ENCODE measurements around the gene KRT85. TPM values are rescaled to one million over a fixed set of nuclear protein-coding genes. Genes with fewer than 3 reads are reported as not detected.

KRT85 gene
- total RNA-seq, 1 donor from 2014 or later, result not detected

DNA sequence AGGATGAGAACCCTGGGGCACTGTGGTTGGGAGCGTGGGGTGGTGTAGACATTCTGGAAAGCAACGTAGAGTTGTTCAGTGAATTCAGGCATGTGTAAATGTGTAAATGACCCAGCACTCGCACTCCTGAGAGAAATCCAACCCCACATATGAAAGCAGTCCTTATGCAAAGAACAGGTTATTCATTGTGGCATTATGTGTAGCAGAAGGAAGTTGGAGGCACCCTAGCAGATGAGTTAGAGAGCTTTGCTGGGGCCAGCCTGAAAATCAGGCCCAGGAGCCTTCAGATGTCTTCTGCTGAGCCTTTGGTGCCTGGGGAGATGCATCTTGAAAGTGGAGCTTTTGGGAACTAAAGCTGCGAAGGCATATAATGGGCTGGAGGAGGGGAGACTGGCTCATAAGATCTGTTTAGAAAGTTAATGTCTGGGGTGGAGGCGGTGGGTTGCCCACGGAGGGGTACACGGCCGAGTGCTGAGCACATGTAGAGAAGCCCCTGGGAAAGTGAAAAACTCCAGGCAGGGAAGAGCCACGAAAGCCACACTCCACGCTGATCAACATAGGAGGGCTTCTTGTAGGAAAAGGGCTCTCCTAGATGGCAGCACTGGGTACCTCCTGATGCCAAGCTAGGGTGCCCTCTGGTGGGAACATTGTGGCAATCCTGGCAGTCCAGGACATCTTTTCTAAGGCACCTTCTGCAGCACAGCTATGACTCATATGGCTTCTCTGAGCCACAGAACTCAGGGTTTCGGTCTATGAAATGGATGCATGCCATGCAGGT is 40.0 kb downstream of the KRT85 start:
- no peak overlapping the region for H3K27ac Mint-ChIP-seq
- peaks cover 30% of the 10 kb centered on the region for H3K27me3 Mint-ChIP-seq (ENCODE audit: low read depth)
- DNase-seq (ENCODE audit: low spot score in 2 of 2, unreplicated experiment in 2 of 2), result peak; percentile 3 to 51
- H3K36me3 Mint-ChIP-seq, result no peaks in the 10 kb centered on the region
- H3K4me3 Mint-ChIP-seq, result no peak overlapping the region
- H3K4me1 Mint-ChIP-seq, result peaks cover 4% of the 10 kb centered on the region
- TF ChIP-seq CTCF (IDR thresholded peaks at IDR 0.05; ENCODE audit: unreplicated experiment), result peak; percentile 20
- H3K9me3 Mint-ChIP-seq, result no peaks in the 10 kb centered on the region

- Mint-ChIP-seq H3K27me3 (ENCODE audit: low read depth) (peaks cover 45% of the 10 kb centered on the region), H3K9me3 (no peaks in the 10 kb centered on the region), H3K36me3 (no peaks in the 10 kb centered on the region), H3K4me1 (no peaks in the 10 kb centered on the region), H3K27ac (no peak overlapping the region), H3K4me3 (no peak overlapping the region)
- DNase-seq (ENCODE audit: low spot score in 2 of 2, unreplicated experiment in 2 of 2), result peak in 1 of 2 experiments; percentile 2
- no peak for TF ChIP-seq CTCF (IDR thresholded peaks at IDR 0.05; ENCODE audit: unreplicated experiment)
Observed at GRCh38 chr12:52324153-52324444, 43.2 kb downstream of the KRT85 start.

- Mint-ChIP-seq H3K4me1 (no peaks in the 10 kb centered on the region), H3K36me3 (no peaks in the 10 kb centered on the region), H3K9me3 (no peaks in the 10 kb centered on the region), H3K4me3 (no peak overlapping the region), H3K27ac (no peak overlapping the region), H3K27me3 (ENCODE audit: low read depth) (peaks cover 46% of the 10 kb centered on the region)
- peak in 1 of 2 experiments; percentile 6 for DNase-seq (ENCODE audit: low spot score in 2 of 2, unreplicated experiment in 2 of 2)
- no peak for TF ChIP-seq CTCF (IDR thresholded peaks at IDR 0.05; ENCODE audit: unreplicated experiment)
Observed at GRCh38 chr12:52323416-52324152, 43.7 kb downstream of the KRT85 start.

DNA sequence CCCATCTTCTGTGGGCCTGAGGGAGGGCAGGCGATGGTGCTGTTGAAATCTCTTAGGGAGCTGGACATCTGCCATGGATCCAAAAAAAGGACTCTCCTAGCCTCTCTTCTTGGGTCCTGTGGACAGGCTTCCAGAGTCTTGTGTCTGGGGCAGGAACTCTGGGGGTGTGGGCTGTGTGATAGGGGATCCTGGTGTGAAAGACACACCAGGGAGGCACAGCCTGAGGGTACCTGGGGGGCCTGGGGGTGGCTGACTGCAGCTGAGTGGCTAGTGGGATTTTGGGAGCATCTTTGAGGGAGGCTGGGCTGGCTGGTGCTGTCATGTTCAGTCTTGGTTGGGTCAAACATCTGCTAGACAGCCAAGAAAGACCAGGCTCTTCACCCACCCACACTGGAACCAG is 44.3 kb downstream of the KRT85 start:
- H3K27ac Mint-ChIP-seq, result no peak overlapping the region
- DNase-seq (ENCODE audit: low spot score in 2 of 2, unreplicated experiment in 2 of 2), result peak in 1 of 2 experiments; percentile 0
- no peaks in the 10 kb centered on the region for H3K36me3 Mint-ChIP-seq
- no peak overlapping the region for H3K4me3 Mint-ChIP-seq
- no peak for TF ChIP-seq CTCF (IDR thresholded peaks at IDR 0.05; ENCODE audit: unreplicated experiment)
- H3K4me1 Mint-ChIP-seq, result no peaks in the 10 kb centered on the region
- peaks cover 50% of the 10 kb centered on the region for H3K27me3 Mint-ChIP-seq (ENCODE audit: low read depth)
- H3K9me3 Mint-ChIP-seq, result no peaks in the 10 kb centered on the region

DNA sequence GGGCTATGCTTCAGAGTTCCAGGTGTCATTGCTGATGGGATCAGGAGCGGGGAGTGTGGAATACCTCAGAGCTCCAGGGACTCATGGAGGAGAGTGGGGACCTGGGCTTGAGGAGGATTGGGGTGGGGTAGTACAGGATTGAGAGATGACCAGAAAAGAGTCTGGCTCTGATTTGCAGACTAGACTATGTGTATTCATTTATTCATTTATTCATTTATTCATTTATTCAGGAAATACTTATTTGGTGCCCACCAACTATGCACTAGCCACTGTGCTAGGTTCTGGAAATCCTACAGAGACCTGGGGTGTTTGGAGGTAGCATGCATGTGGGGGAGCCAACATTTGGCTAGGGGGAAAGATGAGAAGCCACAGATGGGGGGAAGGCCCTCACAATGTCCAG is 45.2 kb downstream of the KRT85 start:
- Mint-ChIP-seq H3K27ac (no peak overlapping the region), H3K9me3 (no peaks in the 10 kb centered on the region), H3K36me3 (no peaks in the 10 kb centered on the region), H3K4me1 (no peaks in the 10 kb centered on the region), H3K4me3 (no peak overlapping the region), H3K27me3 (ENCODE audit: low read depth) (peaks cover 50% of the 10 kb centered on the region)
- TF ChIP-seq CTCF (IDR thresholded peaks at IDR 0.05; ENCODE audit: unreplicated experiment), result no peak
- DNase-seq (ENCODE audit: low spot score in 2 of 2, unreplicated experiment in 2 of 2), result no peak
